Activated CD4-positive, alpha-beta T cell treated with anti-CD3 and anti-CD28 coated beads, Interleukin-2, amount 50 U/mL, for 24 hours (primary cell): ENCODE data around the gene ARF1.
A peak's percentile ranks its signal among the peaks of the same experiment; 100 is the strongest.

ENCODE experiments used
- DNase-seq, 2 donors: peaks; one replicate each; pipeline ENCODE4 v3.0.0-alpha.2; 2020; ENCODE audit warnings: low read depth in 1 of 2, low spot score in 1 of 2

Gene ARF1

GRCh38 chr1:228120351-228120750 lies 37.8 kb downstream of the ARF1 start:
- no peak for DNase-seq

GRCh38 chr1:228120857-228121489 lies 38.5 kb downstream of the ARF1 start:
- DNase-seq, result no peak

GRCh38 chr1:228122921-228123441 lies 40.5 kb downstream of the ARF1 start:
- no peak for DNase-seq

GRCh38 chr1:228123505-228123904 lies 41.0 kb downstream of the ARF1 start:
- no peak for DNase-seq

GRCh38 chr1:228125185-228125584 lies 42.7 kb downstream of the ARF1 start:
- no peak for DNase-seq

- DNase-seq, result no peak
These were observed 49.3 kb downstream of the ARF1 start for GRCh38 chr1:228131766-228132165.

- no peak for DNase-seq
These were observed 52.1 kb downstream of the ARF1 start for GRCh38 chr1:228134591-228134990.

GRCh38 chr1:228136901-228137300 lies 54.4 kb downstream of the ARF1 start:
- no peak for DNase-seq

GRCh38 chr1:228139406-228139930 lies 57.0 kb downstream of the ARF1 start:
- DNase-seq, result no peak

- peak; percentile 99 to 100 for DNase-seq
These were observed 57.6 kb downstream of the ARF1 start, which contains the start of gene GUK1 for GRCh38 chr1:228139931-228140723. GUK1 (plus strand) TSS chr1:228140279; CDS start chr1:228140303, 24 bp downstream.

GRCh38 chr1:228140724-228141225 lies 58.3 kb downstream of the ARF1 start:
- no peak for DNase-seq

- DNase-seq, result no peak
These were observed 58.9 kb downstream of the ARF1 start for GRCh38 chr1:228141226-228142044.

GRCh38 chr1:228142155-228142691 lies 59.7 kb downstream of the ARF1 start:
- no peak for DNase-seq

- no peak for DNase-seq
These were observed 60.2 kb downstream of the ARF1 start for GRCh38 chr1:228142701-228143136.

- DNase-seq, result no peak
These were observed 61.1 kb downstream of the ARF1 start for GRCh38 chr1:228143480-228144192.

- DNase-seq, result no peak
These were observed 61.9 kb downstream of the ARF1 start for GRCh38 chr1:228144193-228144992.

- no peak for DNase-seq
These were observed 62.5 kb downstream of the ARF1 start for GRCh38 chr1:228144993-228145343.

- no peak for DNase-seq
These were observed 63.2 kb downstream of the ARF1 start for GRCh38 chr1:228145463-228146416.
